GM23338 (cell line): ENCODE results near the gene CFAP74. TPM values are rescaled to one million over a fixed set of nuclear protein-coding genes. Genes with fewer than 3 reads are reported as not detected.

ENCODE experiments used
- ATAC-seq: fragments of 200-7000 bp; cut with Tn5 transposase; 3 replicates; pipeline ENCODE4 v1.9.1; 2020
- DNase-seq: peaks from one replicate; pipeline ENCODE4 v3.0.0-alpha.2; 2015; ENCODE audit warnings: low spot score
- H2AFZ ChIP-seq: fragments of 200-600 bp; sonication (generic); 2 replicates; pipeline ENCODE4 v1.8.0; 2016; ENCODE audit warnings: antibody characterized with exemption, mild to moderate bottlenecking, moderate library complexity
- H3F3A ChIP-seq: fragments of 200-600 bp; sonication (generic); replicated peaks from 2 replicates; pipeline ENCODE4 v1.8.0; 2017; ENCODE audit warnings: antibody characterized with exemption, mixed run types, low read depth
- H3K27ac ChIP-seq: fragments of 200-600 bp; sonication (generic); 2 replicates; pipeline ENCODE4 v1.6.1; 2016; ENCODE audit warnings: low read depth
- H3K27me3 ChIP-seq: fragments of 200-600 bp; sonication (generic); 2 replicates; pipeline ENCODE4 v1.8.0; 2016; ENCODE audit warnings: mild to moderate bottlenecking, mixed run types, moderate library complexity; ENCODE audit not compliant: insufficient read depth
- H3K36me3 ChIP-seq: fragments of 200-600 bp; sonication (generic); 2 replicates; pipeline ENCODE4 v1.8.0; 2016; ENCODE audit warnings: mild to moderate bottlenecking; ENCODE audit not compliant: insufficient read depth
- H3K4me1 ChIP-seq: fragments of 200-600 bp; sonication (generic); 2 replicates; pipeline ENCODE4 v1.8.0; 2016; ENCODE audit warnings: mild to moderate bottlenecking, moderate library complexity; ENCODE audit not compliant: insufficient read depth
- H3K4me2 ChIP-seq: fragments of 200-600 bp; sonication (generic); 2 replicates; pipeline ENCODE4 v1.7.1; 2017; ENCODE audit warnings: mixed run types
- H3K4me3 ChIP-seq: fragments of 200-600 bp; sonication (generic); 2 replicates; pipeline ENCODE4 v1.6.1; 2016; ENCODE audit warnings: mixed run types
- H3K79me2 ChIP-seq: fragments of 200-600 bp; sonication (generic); replicated peaks from 2 replicates; pipeline ENCODE4 v1.8.0; 2017; ENCODE audit warnings: mild to moderate bottlenecking; ENCODE audit not compliant: insufficient read depth
- H3K9me2 ChIP-seq: fragments of 200-600 bp; sonication (generic); 2 replicates; pipeline ENCODE4 v1.8.0; 2017; ENCODE audit not compliant: insufficient read depth
- H4K20me1 ChIP-seq: fragments of 200-600 bp; sonication (generic); replicated peaks from 2 replicates; pipeline ENCODE4 v1.8.0; 2017; ENCODE audit warnings: mild to moderate bottlenecking; ENCODE audit not compliant: insufficient read depth
- H3K27ac Mint-ChIP-seq: 2 replicates; pipeline ENCODE4 v1.8.0; 2020; ENCODE audit warnings: inconsistent platforms, mild to moderate bottlenecking, moderate library complexity, mixed read lengths
- H3K27me3 Mint-ChIP-seq: 3 replicates; pipeline ENCODE4 v1.8.0; 2022; ENCODE audit warnings: low read depth, mild to moderate bottlenecking, moderate library complexity, mixed read lengths, inconsistent platforms; ENCODE audit not compliant: insufficient read depth, poor library complexity
- H3K36me3 Mint-ChIP-seq: 3 replicates; pipeline ENCODE4 v1.8.0; 2021; ENCODE audit warnings: low read depth, mild to moderate bottlenecking, inconsistent platforms, moderate library complexity, mixed read lengths
- H3K4me1 Mint-ChIP-seq: 3 replicates; pipeline ENCODE4 v1.8.0; 2020; ENCODE audit warnings: mild to moderate bottlenecking, inconsistent platforms, mixed read lengths
- H3K4me3 Mint-ChIP-seq: 3 replicates; pipeline ENCODE4 v1.8.0; 2021; ENCODE audit warnings: moderate library complexity, mild to moderate bottlenecking, inconsistent platforms, mixed read lengths
- H3K9me3 Mint-ChIP-seq: 3 replicates; pipeline ENCODE4 v1.8.0; 2020; ENCODE audit warnings: moderate library complexity, mild to moderate bottlenecking, inconsistent platforms, mixed read lengths
- CREB1 ChIP-seq: fragments of 250-450 bp; sonication (Bioruptor Pico); IDR thresholded peaks from 2 replicates; pipeline ENCODE4 v1.5.0; 2020; ENCODE audit warnings: low read depth, mild to moderate bottlenecking, moderate library complexity
- CTCF ChIP-seq, 2 experiments: fragments of 200-600 bp in 1 of 2; sonication (generic) in 1 of 2; conservative IDR thresholded peaks; 2 replicates each; pipeline versions ENCODE4 v1.5.1 to v1.6.1; 2016 to 2017; ENCODE audit warnings: antibody characterized with exemption in 2 of 2, low read depth in 2 of 2, mild to moderate bottlenecking in 2 of 2, moderate library complexity in 1 of 2
- ETS1 ChIP-seq: IDR thresholded peaks from 2 replicates; pipeline ENCODE4 v1.6.1; 2016; ENCODE audit warnings: antibody characterized with exemption
- EZH2 ChIP-seq: fragments of 200-600 bp; sonication (generic); IDR thresholded peaks from one replicate; pipeline ENCODE4 v1.8.0; 2017; ENCODE audit warnings: antibody characterized with exemption, mild to moderate bottlenecking, low read depth; ENCODE audit not compliant: unreplicated experiment
- EZH2phosphoT487 ChIP-seq: fragments of 200-600 bp; sonication (generic); IDR thresholded peaks from one replicate; pipeline ENCODE4 v1.8.1; 2018; ENCODE audit warnings: antibody characterized with exemption; ENCODE audit not compliant: unreplicated experiment
- JUNB ChIP-seq: IDR thresholded peaks from one replicate; pipeline ENCODE4 v1.6.1; 2016; ENCODE audit warnings: antibody characterized with exemption; ENCODE audit not compliant: unreplicated experiment
- NANOG ChIP-seq: IDR thresholded peaks from 2 replicates; pipeline ENCODE4 v1.6.1; 2016; ENCODE audit warnings: antibody characterized with exemption, borderline replicate concordance
- POLR2AphosphoS5 ChIP-seq: IDR thresholded peaks from 2 replicates; pipeline ENCODE4 v1.6.1; 2016; ENCODE audit warnings: antibody characterized with exemption, low read depth
- REST ChIP-seq: IDR thresholded peaks from one replicate; pipeline ENCODE4 v1.6.1; 2018; ENCODE audit warnings: antibody characterized with exemption; ENCODE audit not compliant: unreplicated experiment
- STAT1 ChIP-seq: IDR thresholded peaks from one replicate; pipeline ENCODE4 v1.6.1; 2016; ENCODE audit warnings: antibody characterized with exemption; ENCODE audit not compliant: unreplicated experiment
- ZNF114 ChIP-seq: fragments of 250-450 bp; sonication (Bioruptor Pico); IDR thresholded peaks from 2 replicates; pipeline ENCODE4 v1.5.0; 2020; ENCODE audit warnings: mild to moderate bottlenecking, moderate library complexity
- ZNF331 ChIP-seq: fragments of 250-450 bp; sonication (Bioruptor Pico); IDR thresholded peaks from 2 replicates; pipeline ENCODE4 v1.5.0; 2020; ENCODE audit warnings: low read depth, mild to moderate bottlenecking, moderate library complexity
- polyA plus RNA-seq: library from polyadenylated mRNA; unstranded; fragments of >200 nt; fragmentation: Nextera tagmentation; extraction: Ambion mirVana; gene quantifications from 2 replicates; pipeline ENCODE4 v1.2.1, GENCODE V29; 2016
- total RNA-seq: library from RNA; depleted of rRNA; stranded (reverse); fragments of >200 nt; shearing (Covaris generic); gene quantifications from 2 replicates; pipeline ENCODE4 v1.2.3, GENCODE V29; 2014
- TF ChIP-seq, protein P1 (sequence below): fragments of 250-450 bp; sonication (Bioruptor Pico); IDR thresholded peaks from 2 replicates; pipeline ENCODE4 v1.5.0; 2020; ENCODE audit warnings: mild to moderate bottlenecking, moderate library complexity

CFAP74 gene
- total and polyA plus RNA-seq, 2 experiments from 2014 or later, result 0.21 TPM; not detected in 1

GRCh38 chr1:2004856-2005255 is 1.3 kb upstream of the CFAP74 start:
- H3K4me1 Mint-ChIP-seq, result peaks cover 2% of the 10 kb centered on the region; the same call in 1 of the 3 replicates
- no peaks in the 10 kb centered on the region for H3K36me3 Mint-ChIP-seq
- peaks cover 12% of the 10 kb centered on the region for H3K27me3 Mint-ChIP-seq

More at GRCh38 chr1:2004856-2005255, 1.3 kb upstream of the CFAP74 start:
- Histone ChIP-seq H3F3A (0 out of 2 replicates have a peak, but pooled peaks cover 4% of the 10 kb centered on the region), H3K79me2 (no peaks in the 10 kb centered on the region), H3K27ac (no peak overlapping the region), H3K4me3 (no peak overlapping the region), H3K4me1 (peaks cover 7% of the 10 kb centered on the region), H2AFZ (no peak overlapping the region), H3K27me3 (peaks cover 6% of the 10 kb centered on the region; the same call in 1 of the 2 replicates), H3K9me2 (no peaks in the 10 kb centered on the region), H3K4me2 (no peak overlapping the region), H4K20me1 (no peaks in the 10 kb centered on the region), H3K36me3 (no peaks in the 10 kb centered on the region)
- no peak overlapping the region for H3K4me3 Mint-ChIP-seq
- TF ChIP-seq ETS1, result no peak
- TF ChIP-seq CTCF (conservative IDR thresholded peaks at IDR 0.05; ENCODE audit: low read depth in 2 of 2), result no peak
- TF ChIP-seq NANOG, result no peak
- no peak for TF ChIP-seq STAT1
- no peak for TF ChIP-seq ZNF331 (CRISPR knock-in tag)
- no peak for TF ChIP-seq EZH2
- TF ChIP-seq POLR2AphosphoS5, result no peak
- TF ChIP-seq ZNF114 (CRISPR knock-in tag), result no peak
- TF ChIP-seq, protein P1, sequence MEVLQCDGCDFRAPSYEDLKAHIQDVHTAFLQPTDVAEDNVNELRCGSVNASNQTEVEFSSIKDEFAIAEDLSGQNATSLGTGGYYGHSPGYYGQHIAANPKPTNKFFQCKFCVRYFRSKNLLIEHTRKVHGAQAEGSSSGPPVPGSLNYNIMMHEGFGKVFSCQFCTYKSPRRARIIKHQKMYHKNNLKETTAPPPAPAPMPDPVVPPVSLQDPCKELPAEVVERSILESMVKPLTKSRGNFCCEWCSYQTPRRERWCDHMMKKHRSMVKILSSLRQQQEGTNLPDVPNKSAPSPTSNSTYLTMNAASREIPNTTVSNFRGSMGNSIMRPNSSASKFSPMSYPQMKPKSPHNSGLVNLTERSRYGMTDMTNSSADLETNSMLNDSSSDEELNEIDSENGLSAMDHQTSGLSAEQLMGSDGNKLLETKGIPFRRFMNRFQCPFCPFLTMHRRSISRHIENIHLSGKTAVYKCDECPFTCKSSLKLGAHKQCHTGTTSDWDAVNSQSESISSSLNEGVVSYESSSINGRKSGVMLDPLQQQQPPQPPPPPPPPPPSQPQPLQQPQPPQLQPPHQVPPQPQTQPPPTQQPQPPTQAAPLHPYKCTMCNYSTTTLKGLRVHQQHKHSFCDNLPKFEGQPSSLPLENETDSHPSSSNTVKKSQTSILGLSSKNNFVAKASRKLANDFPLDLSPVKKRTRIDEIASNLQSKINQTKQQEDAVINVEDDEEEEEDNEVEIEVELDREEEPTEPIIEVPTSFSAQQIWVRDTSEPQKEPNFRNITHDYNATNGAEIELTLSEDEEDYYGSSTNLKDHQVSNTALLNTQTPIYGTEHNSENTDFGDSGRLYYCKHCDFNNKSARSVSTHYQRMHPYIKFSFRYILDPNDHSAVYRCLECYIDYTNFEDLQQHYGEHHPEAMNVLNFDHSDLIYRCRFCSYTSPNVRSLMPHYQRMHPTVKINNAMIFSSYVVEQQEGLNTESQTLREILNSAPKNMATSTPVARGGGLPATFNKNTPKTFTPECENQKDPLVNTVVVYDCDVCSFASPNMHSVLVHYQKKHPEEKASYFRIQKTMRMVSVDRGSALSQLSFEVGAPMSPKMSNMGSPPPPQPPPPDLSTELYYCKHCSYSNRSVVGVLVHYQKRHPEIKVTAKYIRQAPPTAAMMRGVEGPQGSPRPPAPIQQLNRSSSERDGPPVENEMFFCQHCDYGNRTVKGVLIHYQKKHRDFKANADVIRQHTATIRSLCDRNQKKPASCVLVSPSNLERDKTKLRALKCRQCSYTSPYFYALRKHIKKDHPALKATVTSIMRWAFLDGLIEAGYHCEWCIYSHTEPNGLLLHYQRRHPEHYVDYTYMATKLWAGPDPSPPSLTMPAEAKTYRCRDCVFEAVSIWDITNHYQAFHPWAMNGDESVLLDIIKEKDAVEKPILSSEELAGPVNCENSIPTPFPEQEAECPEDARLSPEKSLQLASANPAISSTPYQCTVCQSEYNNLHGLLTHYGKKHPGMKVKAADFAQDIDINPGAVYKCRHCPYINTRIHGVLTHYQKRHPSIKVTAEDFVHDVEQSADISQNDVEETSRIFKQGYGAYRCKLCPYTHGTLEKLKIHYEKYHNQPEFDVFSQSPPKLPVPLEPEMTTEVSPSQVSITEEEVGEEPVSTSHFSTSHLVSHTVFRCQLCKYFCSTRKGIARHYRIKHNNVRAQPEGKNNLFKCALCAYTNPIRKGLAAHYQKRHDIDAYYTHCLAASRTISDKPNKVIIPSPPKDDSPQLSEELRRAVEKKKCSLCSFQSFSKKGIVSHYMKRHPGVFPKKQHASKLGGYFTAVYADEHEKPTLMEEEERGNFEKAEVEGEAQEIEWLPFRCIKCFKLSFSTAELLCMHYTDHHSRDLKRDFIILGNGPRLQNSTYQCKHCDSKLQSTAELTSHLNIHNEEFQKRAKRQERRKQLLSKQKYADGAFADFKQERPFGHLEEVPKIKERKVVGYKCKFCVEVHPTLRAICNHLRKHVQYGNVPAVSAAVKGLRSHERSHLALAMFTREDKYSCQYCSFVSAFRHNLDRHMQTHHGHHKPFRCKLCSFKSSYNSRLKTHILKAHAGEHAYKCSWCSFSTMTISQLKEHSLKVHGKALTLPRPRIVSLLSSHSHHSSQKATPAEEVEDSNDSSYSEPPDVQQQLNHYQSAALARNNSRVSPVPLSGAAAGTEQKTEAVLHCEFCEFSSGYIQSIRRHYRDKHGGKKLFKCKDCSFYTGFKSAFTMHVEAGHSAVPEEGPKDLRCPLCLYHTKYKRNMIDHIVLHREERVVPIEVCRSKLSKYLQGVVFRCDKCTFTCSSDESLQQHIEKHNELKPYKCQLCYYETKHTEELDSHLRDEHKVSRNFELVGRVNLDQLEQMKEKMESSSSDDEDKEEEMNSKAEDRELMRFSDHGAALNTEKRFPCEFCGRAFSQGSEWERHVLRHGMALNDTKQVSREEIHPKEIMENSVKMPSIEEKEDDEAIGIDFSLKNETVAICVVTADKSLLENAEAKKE (CRISPR knock-in tag), result no peak
- TF ChIP-seq EZH2phosphoT487, result no peak
- no peak for TF ChIP-seq JUNB
- TF ChIP-seq CREB1 (CRISPR knock-in tag), result no peak
- TF ChIP-seq REST, result no peak
- DNase-seq (no peak), ATAC-seq (no peak)
- no peak overlapping the region for H3K27ac Mint-ChIP-seq
- H3K9me3 Mint-ChIP-seq, result no peaks in the 10 kb centered on the region
